ENCODE data around the gene ANKS1B.
"Not testable (repeated sequence)": the region's sequence is repeated elsewhere in the genome, so short reads cannot be mapped to it uniquely, and the experiment has no call there.

Gene ANKS1B

DNA sequence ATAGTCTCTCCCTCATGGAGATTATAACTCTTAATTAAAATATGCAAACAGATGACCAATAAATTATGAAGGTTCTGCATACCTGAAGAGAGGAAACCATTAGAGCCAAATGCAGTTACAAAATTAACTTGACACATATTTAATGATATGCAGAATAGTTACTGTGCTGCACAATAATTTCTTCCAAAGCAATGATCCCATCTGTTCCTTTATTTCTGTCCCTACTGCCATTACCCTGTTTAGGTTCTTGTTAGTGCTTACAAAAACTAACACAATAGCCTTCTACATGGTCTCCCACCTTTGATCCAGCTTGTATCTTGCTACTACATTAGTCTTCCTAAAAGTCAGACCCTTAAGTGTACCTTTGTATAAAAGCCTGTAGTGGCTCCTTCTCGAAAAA is 928.5 kb downstream of the ANKS1B start:
- DNase-seq (ENCODE audit: low read depth in 2 of 2): no peak

DNA sequence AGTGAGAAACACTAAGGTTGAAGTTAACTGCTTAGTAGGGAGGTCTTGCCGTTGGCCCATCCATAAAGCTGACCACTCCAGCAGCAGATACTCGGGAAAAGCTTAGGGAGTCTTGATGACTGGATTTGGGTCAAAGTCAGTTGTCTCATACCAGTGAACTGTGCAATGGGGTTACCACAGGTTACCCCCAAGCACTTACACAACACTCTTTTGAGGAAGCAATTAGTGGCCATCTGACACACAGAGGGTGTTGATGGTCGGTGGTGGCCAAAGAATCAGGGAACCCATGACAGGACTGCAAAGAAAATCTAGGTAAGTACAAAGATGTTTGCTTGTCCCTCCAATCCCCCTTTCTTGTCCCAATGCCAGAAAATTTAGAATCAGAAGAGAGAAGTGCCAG is 929.4 kb downstream of the ANKS1B start:
- no peak for DNase-seq (ENCODE audit: low read depth in 2 of 2)

GRCh38 chr12:99054601-99055128 is 930.1 kb downstream of the ANKS1B start:
- no peak for DNase-seq (ENCODE audit: low read depth in 2 of 2)

DNA sequence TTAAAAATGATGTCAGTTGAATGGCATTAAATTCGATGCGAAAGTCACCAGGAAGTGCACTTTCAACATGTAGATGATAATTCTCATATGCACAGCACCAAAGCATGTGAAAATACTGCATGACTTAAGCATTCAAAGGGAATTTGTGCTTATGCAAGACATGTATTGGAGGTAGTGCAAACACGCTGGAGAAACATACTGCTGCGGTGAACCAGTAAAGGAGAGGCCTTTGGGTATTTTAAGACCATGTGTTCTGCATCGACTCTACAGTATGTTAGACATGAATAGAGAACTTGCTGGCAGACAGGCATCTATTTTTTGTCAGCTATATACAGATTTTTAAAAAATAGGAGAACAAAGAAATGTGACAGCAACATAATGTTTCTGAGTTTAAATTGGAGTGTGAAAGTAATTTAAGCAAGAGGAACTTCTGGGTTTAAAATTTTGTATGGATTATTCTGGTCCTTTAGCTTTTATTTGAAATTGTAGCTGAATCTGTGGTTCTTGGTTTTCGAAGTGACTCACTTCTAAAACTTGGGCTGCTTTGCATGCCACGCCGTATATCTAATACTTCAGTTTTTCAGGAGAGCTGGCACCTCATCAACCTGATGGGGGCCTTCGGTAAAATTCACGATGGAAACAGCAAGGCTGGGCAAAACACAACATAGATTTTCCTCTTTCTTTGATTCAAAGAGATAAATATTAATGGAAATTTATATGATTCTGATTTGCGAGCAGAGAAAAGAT is 930.9 kb downstream of the ANKS1B start:
- no peak for DNase-seq (ENCODE audit: low read depth in 2 of 2)

DNA sequence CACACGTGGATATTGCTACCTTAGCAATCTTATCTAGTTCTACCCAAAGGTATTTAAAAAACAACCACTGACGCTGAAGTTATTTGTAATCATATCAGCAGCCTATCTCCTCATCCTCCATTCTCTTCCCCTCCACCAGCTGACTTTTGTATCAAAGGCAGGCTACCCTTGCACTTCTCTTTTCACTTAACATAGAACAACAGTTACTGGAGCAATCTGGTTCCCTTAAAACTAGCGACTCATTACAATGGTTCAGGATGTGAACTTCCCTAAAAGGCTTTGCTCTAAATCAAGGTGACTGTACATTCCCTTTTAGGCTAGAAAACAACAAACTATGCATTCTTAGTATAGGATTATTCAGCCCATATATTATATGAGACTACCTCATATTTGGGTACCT is 935.0 kb downstream of the ANKS1B start:
- DNase-seq (ENCODE audit: low read depth in 2 of 2): no peak

- DNase-seq (ENCODE audit: low read depth in 2 of 2): no peak
Observed at GRCh38 chr12:99045158-99045557, 939.6 kb downstream of the ANKS1B start.

GRCh38 chr12:99043319-99043914 is 941.3 kb downstream of the ANKS1B start:
- peak in 1 of 2 experiments; percentile 45 for DNase-seq (ENCODE audit: low read depth in 2 of 2)

- DNase-seq (ENCODE audit: low read depth in 2 of 2): no peak
Observed at GRCh38 chr12:99042226-99042625, 942.5 kb downstream of the ANKS1B start.

DNA sequence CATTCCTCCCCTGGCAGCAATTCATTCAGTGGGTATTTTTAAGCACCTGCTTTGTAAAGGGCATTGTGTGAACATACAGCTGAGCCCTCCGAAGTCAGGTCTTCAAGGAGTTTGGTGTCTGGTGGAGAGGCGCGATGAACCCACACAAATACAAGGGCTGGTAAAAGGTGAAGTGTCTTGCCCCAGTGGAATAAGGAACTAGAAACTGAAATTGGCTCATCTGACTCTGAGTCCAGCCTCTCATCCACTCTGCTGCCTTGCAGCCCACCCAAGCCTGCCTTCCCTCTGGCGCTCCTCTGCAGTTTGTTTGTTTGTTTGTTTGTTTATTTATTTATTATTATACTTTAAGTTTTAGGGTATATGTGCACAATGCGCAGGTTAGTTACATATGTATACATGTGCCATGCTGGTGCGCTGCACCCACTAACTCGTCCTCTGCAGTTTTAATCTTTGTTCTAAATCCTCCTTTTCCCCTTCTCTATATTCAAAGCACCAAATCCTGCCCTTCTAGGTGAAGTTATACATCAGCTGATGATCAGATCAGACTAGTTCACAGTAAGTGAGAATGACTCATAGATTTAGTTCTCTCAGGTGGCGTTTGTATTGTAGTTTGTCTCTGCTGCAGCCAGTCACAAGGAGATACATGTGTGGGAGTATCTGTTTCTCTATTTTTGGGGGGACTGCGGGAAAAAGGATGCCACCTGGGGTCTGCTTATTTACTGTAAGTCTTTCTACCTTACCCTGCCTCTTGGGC is 945.2 kb downstream of the ANKS1B start:
- DNase-seq (ENCODE audit: low read depth in 2 of 2): no peak

DNA sequence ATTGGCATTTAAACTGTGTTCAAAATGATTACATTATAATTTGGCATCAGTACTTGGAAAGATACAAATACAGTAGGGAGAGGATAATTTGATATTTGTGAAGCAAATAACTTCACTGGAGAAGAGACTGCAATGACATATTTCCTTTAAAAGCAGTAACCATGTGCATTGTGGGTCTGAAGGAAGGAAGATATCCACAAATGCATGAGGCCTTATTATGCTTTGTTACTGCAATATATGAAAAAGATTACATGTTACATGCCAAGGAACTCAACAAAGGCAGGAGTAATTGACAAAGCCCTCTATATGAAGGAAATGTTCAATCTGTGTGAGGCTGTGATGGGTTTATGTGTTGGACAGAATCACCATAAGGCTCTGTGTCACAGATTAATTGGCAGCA is 948.2 kb downstream of the ANKS1B start:
- DNase-seq (ENCODE audit: low read depth in 2 of 2): no peak

GRCh38 chr12:99035803-99036202 is 948.9 kb downstream of the ANKS1B start:
- DNase-seq (ENCODE audit: low read depth in 2 of 2): no peak

- not testable (repeated sequence) for DNase-seq (ENCODE audit: low read depth in 2 of 2)
Observed at GRCh38 chr12:99034201-99034600, 950.5 kb downstream of the ANKS1B start.

- no peak for DNase-seq (ENCODE audit: low read depth in 2 of 2)
Observed at GRCh38 chr12:99029511-99030271, 955.0 kb downstream of the ANKS1B start.

- DNase-seq (ENCODE audit: low read depth in 2 of 2): no peak
Observed at GRCh38 chr12:99027461-99027860, 957.3 kb downstream of the ANKS1B start.

DNA sequence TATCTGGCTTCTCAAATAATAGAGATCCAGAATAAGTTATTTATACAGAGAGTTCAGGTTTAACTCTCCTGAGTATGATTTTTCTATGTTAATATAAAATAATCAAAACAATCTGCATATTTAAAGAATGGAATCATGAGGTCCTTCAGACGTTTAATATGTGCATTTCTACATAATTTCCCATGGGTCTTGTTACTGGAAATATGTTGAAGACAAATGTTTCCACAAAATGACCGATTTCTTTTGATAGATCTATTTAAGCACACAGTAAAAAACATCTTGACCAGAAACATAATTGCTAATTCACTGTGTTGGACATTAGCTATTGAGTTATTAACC is 957.7 kb downstream of the ANKS1B start:
- DNase-seq (ENCODE audit: low read depth in 2 of 2): no peak

DNA sequence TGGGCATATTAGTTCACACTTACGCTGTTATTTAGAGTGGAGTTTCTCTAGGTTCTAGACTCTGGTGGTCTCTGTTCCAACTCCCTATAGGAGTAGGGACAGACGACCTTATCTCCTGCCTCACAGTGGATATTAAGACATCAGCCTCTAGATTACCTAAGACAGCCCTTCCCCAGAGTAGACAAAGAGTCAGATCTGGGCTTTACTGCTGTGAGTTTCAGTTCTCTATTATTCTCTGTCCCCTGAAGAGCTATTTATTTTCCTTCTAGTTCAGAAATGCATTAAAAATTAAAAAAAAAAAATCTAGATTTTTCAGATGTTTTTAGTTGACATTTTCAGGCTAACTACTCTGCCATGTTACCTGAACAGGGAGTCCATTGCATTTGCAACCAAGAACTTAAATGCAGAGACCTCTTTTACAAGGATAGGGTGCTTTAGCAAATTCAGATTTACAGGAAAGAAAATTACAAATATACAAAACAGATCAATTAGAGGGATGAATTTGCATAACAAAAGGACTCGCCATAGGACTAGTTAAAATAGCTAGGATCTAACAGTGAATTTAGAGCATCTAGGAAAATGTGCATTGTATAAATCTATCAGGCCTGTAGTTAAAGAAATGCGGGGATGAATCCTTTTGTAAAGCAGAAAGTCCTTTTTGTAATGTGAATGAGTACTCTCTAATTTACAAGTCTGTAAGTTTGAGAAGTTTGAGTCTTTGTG is 958.2 kb downstream of the ANKS1B start:
- DNase-seq (ENCODE audit: low read depth in 2 of 2): no peak

DNA sequence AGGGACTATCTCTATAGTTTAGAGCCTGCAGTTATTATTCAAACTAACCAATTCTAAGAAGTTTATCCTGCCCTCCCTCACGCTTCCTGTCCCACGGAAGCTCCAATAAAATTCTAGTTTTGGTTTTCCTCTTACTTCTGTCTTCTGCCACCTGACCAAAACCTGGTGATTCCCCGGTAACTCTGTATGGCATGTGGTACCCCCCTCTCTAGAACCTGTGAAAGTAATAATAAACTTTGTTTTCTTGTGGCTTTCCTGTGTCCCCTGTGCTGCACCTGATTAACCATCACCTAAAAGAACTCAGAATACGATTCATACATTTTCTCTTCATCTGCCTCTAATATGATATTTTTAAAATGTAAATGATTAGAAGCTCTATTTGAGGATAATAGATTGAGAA is 959.9 kb downstream of the ANKS1B start:
- DNase-seq (ENCODE audit: low read depth in 2 of 2): no peak

- no peak for DNase-seq (ENCODE audit: low read depth in 2 of 2)
Observed at GRCh38 chr12:99024191-99024590, 960.5 kb downstream of the ANKS1B start.

DNA sequence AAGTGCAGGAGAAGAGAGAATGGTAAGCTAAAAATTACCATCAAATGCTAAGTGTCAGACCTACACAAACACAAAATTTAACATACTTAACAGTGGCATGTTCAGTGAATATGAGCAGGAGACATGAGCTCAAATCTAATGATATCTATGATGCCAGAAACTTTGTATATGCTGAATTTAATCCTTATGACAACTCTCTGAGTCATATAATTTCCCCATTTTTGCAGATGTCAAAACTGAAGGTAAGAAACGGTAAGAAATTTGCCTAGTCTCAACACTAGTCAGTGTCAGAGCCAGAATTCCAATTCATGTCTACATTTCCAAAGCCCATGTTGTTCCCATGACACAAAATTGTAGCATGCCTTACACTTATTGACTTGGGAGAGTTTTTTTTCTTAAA is 963.9 kb downstream of the ANKS1B start:
- DNase-seq (ENCODE audit: low read depth in 2 of 2): no peak

DNA sequence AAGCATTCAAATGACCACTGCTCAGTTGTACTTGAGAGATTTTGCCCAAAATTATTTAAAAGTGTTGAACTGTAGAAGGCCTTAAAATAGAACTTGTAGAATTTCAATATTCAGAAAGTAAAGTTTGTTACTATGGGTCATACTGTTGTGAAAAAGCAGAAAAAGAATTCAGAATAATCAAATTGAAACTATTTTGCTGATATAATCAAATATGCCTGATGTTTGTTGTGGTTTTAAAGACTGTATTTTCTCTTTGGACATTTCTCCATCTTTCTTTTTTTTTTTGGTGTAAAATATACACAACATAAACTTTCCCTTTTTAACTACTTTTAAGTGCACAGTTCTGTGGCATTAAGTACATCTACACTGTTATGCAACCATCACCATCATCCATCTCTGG is 964.9 kb downstream of the ANKS1B start:
- no peak for DNase-seq (ENCODE audit: low read depth in 2 of 2)

- no peak for DNase-seq (ENCODE audit: low read depth in 2 of 2)
Observed at GRCh38 chr12:99017971-99018370, 966.8 kb downstream of the ANKS1B start.
